Measurements from ENCODE around the gene SFSWAP. TPM values are rescaled to one million over a fixed set of nuclear protein-coding genes. Genes with fewer than 3 reads are reported as not detected.

Gene SFSWAP
- polyA plus RNA-seq, 1 donor from 2014 or later = 56.6 TPM

DNA sequence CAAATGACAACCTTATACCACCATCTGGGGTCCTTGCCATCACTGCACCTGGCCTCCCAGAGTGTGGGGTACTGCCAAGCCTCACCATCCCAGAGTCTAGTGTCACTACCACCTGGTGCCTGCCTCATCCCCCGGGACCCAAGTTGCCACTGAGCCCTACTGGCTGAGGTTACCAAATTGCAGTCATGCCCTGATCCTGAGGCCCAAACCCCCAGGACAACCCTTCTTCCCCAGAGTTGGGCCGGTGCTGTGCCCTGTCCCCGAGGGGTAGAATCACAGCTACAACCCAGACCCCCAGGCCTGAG is 8.4 kb upstream of the SFSWAP start:
- Histone ChIP-seq H3K9me2 (ENCODE audit: insufficient read depth, low read length) (no peaks in the 10 kb centered on the region), H3K4me3 (ENCODE audit: low read length) (no peak overlapping the region), H3K36me3 (ENCODE audit: insufficient read depth, low read length) (no peaks in the 10 kb centered on the region), H2AFZ (ENCODE audit: low read depth, low read length) (no peak overlapping the region), H3K27me3 (ENCODE audit: insufficient read depth, low read depth, low read length) (no peaks in the 10 kb centered on the region), H3F3A (ENCODE audit: insufficient read depth, low read length, poor library complexity, severe bottlenecking) (no peaks in the 10 kb centered on the region), H3K4me2 (ENCODE audit: low read length) (no peak overlapping the region), H4K20me1 (ENCODE audit: insufficient read depth) (no peaks in the 10 kb centered on the region), H3K9ac (ENCODE audit: low read length) (no peak overlapping the region), H3K9me3 (ENCODE audit: low read length) (peaks cover 7% of the 10 kb centered on the region), H3K79me2 (replicated peaks; ENCODE audit: insufficient read depth, low read length) (no peaks in the 10 kb centered on the region), H3K27ac (ENCODE audit: low read length) (no peak overlapping the region)
- TF ChIP-seq, protein P1, sequence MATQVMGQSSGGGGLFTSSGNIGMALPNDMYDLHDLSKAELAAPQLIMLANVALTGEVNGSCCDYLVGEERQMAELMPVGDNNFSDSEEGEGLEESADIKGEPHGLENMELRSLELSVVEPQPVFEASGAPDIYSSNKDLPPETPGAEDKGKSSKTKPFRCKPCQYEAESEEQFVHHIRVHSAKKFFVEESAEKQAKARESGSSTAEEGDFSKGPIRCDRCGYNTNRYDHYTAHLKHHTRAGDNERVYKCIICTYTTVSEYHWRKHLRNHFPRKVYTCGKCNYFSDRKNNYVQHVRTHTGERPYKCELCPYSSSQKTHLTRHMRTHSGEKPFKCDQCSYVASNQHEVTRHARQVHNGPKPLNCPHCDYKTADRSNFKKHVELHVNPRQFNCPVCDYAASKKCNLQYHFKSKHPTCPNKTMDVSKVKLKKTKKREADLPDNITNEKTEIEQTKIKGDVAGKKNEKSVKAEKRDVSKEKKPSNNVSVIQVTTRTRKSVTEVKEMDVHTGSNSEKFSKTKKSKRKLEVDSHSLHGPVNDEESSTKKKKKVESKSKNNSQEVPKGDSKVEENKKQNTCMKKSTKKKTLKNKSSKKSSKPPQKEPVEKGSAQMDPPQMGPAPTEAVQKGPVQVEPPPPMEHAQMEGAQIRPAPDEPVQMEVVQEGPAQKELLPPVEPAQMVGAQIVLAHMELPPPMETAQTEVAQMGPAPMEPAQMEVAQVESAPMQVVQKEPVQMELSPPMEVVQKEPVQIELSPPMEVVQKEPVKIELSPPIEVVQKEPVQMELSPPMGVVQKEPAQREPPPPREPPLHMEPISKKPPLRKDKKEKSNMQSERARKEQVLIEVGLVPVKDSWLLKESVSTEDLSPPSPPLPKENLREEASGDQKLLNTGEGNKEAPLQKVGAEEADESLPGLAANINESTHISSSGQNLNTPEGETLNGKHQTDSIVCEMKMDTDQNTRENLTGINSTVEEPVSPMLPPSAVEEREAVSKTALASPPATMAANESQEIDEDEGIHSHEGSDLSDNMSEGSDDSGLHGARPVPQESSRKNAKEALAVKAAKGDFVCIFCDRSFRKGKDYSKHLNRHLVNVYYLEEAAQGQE (IDR thresholded peaks at IDR 0.05; ENCODE audit: borderline replicate concordance) = no peak
- TF ChIP-seq POLR2AphosphoS5 (IDR thresholded peaks at IDR 0.05) (no peak), TAF1 (IDR thresholded peaks at IDR 0.05; ENCODE audit: low read depth) (no peak), RAD21 (conservative IDR thresholded peaks at IDR 0.05) (no peak), EZH2 (IDR thresholded peaks at IDR 0.05; ENCODE audit: borderline replicate concordance, insufficient read depth, low read length, poor library complexity, severe bottlenecking) (no peak), SMC3 (conservative IDR thresholded peaks at IDR 0.05; ENCODE audit: poor library complexity) (no peak), EP300 (conservative IDR thresholded peaks at IDR 0.05; ENCODE audit: poor library complexity, severe bottlenecking) (no peak), MXI1 (conservative IDR thresholded peaks at IDR 0.05; ENCODE audit: poor library complexity, severe bottlenecking) (no peak)
- TF ChIP-seq, protein P2, sequence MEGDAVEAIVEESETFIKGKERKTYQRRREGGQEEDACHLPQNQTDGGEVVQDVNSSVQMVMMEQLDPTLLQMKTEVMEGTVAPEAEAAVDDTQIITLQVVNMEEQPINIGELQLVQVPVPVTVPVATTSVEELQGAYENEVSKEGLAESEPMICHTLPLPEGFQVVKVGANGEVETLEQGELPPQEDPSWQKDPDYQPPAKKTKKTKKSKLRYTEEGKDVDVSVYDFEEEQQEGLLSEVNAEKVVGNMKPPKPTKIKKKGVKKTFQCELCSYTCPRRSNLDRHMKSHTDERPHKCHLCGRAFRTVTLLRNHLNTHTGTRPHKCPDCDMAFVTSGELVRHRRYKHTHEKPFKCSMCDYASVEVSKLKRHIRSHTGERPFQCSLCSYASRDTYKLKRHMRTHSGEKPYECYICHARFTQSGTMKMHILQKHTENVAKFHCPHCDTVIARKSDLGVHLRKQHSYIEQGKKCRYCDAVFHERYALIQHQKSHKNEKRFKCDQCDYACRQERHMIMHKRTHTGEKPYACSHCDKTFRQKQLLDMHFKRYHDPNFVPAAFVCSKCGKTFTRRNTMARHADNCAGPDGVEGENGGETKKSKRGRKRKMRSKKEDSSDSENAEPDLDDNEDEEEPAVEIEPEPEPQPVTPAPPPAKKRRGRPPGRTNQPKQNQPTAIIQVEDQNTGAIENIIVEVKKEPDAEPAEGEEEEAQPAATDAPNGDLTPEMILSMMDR (IDR thresholded peaks at IDR 0.05; ENCODE audit: poor library complexity, severe bottlenecking) = no peak

DNA sequence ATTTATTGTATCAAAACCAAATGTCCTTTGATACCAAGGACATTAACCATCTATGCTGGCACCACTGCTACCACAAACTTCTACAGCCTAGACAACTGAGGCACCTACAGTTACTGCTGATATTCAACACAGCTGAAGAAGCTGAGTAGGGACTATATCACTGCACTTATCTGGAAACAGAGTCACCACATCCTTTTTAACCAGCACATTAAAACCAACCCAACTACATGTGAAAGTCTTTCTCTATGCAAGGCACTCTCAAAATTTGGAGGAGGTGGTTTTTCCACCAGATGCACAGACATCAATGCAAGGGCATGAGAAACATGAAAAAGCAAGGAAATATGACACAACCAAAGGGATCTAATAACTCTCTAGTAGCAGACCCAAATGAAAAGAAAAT is 7.7 kb upstream of the SFSWAP start:
- H3K9me2 ChIP-seq (ENCODE audit: insufficient read depth, low read length) = no peaks in the 10 kb centered on the region
- no peak overlapping the region for H3K9ac ChIP-seq (ENCODE audit: low read length)
- no peak overlapping the region for H3K4me3 ChIP-seq (ENCODE audit: low read length)
- no peak overlapping the region for H2AFZ ChIP-seq (ENCODE audit: low read depth, low read length)
- H3K36me3 ChIP-seq (ENCODE audit: insufficient read depth, low read length) = no peaks in the 10 kb centered on the region
- H3K27ac ChIP-seq (ENCODE audit: low read length) = no peak overlapping the region
- H3F3A ChIP-seq (ENCODE audit: insufficient read depth, low read length, poor library complexity, severe bottlenecking) = no peaks in the 10 kb centered on the region
- no peaks in the 10 kb centered on the region for H3K79me2 ChIP-seq (replicated peaks; ENCODE audit: insufficient read depth, low read length)
- H3K9me3 ChIP-seq (ENCODE audit: low read length) = peaks cover 7% of the 10 kb centered on the region
- no peak overlapping the region for H3K4me2 ChIP-seq (ENCODE audit: low read length)
- H3K27me3 ChIP-seq (ENCODE audit: insufficient read depth, low read depth, low read length) = no peaks in the 10 kb centered on the region
- TF ChIP-seq POLR2AphosphoS5 (IDR thresholded peaks at IDR 0.05) (no peak), MXI1 (conservative IDR thresholded peaks at IDR 0.05; ENCODE audit: poor library complexity, severe bottlenecking) (no peak), RAD21 (conservative IDR thresholded peaks at IDR 0.05) (no peak), EP300 (conservative IDR thresholded peaks at IDR 0.05; ENCODE audit: poor library complexity, severe bottlenecking) (no peak), EZH2 (IDR thresholded peaks at IDR 0.05; ENCODE audit: borderline replicate concordance, insufficient read depth, low read length, poor library complexity, severe bottlenecking) (no peak), TAF1 (IDR thresholded peaks at IDR 0.05; ENCODE audit: low read depth) (no peak), SMC3 (conservative IDR thresholded peaks at IDR 0.05; ENCODE audit: poor library complexity) (no peak)
- TF ChIP-seq, protein P2 (IDR thresholded peaks at IDR 0.05; ENCODE audit: poor library complexity, severe bottlenecking) = no peak
- TF ChIP-seq, protein P1 (IDR thresholded peaks at IDR 0.05; ENCODE audit: borderline replicate concordance) = no peak
- no peaks in the 10 kb centered on the region for H4K20me1 ChIP-seq (ENCODE audit: insufficient read depth)

All from neural cell (in vitro differentiated cells).